Dendritic cell treated with granulocyte-macrophage colony-stimulating factor and Interleukin-4, amounts not matched to agents 40 ng/mL and 50 ng/mL, for 4 days (primary cell): ENCODE results near the gene PPM1L.

Experiments
- H3K27ac Mint-ChIP-seq: one replicate; pipeline ENCODE4 v1.8.0; 2022; ENCODE audit warnings: mild to moderate bottlenecking, mixed read lengths
- H3K27me3 Mint-ChIP-seq: one replicate; pipeline ENCODE4 v1.8.0; 2022; ENCODE audit warnings: mild to moderate bottlenecking, mixed read lengths
- H3K36me3 Mint-ChIP-seq: one replicate; pipeline ENCODE4 v1.8.0; 2022; ENCODE audit warnings: low read depth, mixed read lengths
- H3K4me1 Mint-ChIP-seq: one replicate; pipeline ENCODE4 v1.8.0; 2022; ENCODE audit warnings: low read depth, mixed read lengths
- H3K4me3 Mint-ChIP-seq: one replicate; pipeline ENCODE4 v1.8.0; 2022; ENCODE audit warnings: mild to moderate bottlenecking, moderate library complexity, mixed read lengths
- H3K9me3 Mint-ChIP-seq: one replicate; pipeline ENCODE4 v1.8.0; 2022; ENCODE audit warnings: mixed read lengths
- intact Hi-C: fragments of 100-400 bp; cut with micrococcal nuclease; formaldehyde crosslinking; loops from one replicate; pipeline ENCODE4 v1.15.0; 2022

The PPM1L gene

DNA sequence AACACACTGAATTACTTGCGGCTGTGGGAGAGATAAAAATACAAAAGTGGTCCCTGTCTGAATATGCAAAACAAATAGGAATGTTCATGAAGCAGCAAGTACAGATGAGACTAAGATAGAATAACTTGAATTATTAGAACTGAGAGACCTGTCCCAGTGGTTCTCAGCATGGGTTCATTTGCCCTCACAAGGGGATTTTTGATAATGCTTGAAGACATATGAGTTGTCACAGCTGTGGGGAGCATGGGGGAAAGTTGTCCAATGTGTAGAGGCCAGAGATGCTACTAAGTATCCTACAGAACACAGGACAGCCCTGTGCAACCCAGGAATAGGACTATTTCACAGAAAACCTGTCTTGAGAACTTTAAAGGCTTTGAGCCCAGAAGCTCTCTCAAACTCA lies 22.4 kb downstream of the PPM1L start:
- Mint-ChIP-seq H3K36me3 (no peaks in the 10 kb centered on the region), H3K27me3 (no peaks in the 10 kb centered on the region), H3K9me3 (no peaks in the 10 kb centered on the region), H3K4me1 (peaks cover 60% of the 10 kb centered on the region), H3K27ac (peak overlapping the region; percentile 80), H3K4me3 (no peak overlapping the region)
- intact Hi-C loops: no loop called here

DNA sequence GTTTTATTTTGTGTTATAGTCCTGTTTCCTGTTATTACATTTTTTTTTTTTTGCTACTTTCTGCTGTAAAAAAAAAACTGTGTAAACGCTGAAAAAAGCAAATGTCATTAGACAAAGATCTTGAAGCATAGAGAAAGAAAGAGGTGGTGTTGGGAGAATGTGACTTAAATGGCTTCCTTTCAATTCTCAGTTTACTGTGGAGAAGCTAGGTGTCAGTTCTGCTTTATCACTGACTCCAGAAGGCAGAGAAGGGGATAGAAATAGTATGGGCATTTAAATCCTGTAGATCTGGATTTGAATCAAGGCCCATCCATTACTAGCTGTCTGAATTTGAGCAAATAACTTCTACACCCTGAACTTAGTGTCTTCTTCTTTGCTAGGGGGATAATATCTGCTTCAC lies 23.0 kb downstream of the PPM1L start:
- peak overlapping the region; percentile 80 for H3K27ac Mint-ChIP-seq
- H3K4me1 Mint-ChIP-seq: peaks cover 55% of the 10 kb centered on the region
- no peaks in the 10 kb centered on the region for H3K36me3 Mint-ChIP-seq
- no peak overlapping the region for H3K4me3 Mint-ChIP-seq
- intact Hi-C loops: no loop called here
- no peaks in the 10 kb centered on the region for H3K27me3 Mint-ChIP-seq
- no peaks in the 10 kb centered on the region for H3K9me3 Mint-ChIP-seq

DNA sequence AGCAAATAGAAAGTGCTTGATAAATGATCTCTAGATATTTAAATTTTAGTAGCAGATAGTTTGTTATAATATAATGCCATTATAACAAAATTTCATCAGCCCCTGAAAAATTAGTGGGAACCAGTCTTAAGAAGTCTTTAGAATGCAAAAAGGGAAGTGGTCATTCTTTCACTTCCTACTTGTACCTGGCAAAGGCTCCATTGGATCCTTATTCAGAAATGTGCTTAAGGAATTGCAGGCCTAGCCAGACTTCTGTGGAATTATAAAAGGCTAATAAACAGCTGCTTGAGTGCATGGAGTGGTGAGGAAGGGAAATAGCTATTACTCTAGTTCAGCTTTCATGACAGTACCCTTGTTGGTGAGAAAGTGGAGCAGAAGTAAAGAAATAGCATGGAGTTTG lies 24.2 kb downstream of the PPM1L start:
- H3K4me1 Mint-ChIP-seq: peaks cover 53% of the 10 kb centered on the region
- no peaks in the 10 kb centered on the region for H3K9me3 Mint-ChIP-seq
- H3K27ac Mint-ChIP-seq: peak overlapping the region; percentile 80
- no peaks in the 10 kb centered on the region for H3K27me3 Mint-ChIP-seq
- intact Hi-C loops: no loop called here
- H3K36me3 Mint-ChIP-seq: no peaks in the 10 kb centered on the region
- H3K4me3 Mint-ChIP-seq: no peak overlapping the region

GRCh38 chr3:160781402-160781801 lies 25.4 kb downstream of the PPM1L start:
- Mint-ChIP-seq H3K27me3 (no peaks in the 10 kb centered on the region), H3K36me3 (peaks cover 7% of the 10 kb centered on the region), H3K27ac (peak overlapping the region; percentile 80), H3K4me3 (no peak overlapping the region), H3K9me3 (no peaks in the 10 kb centered on the region), H3K4me1 (peaks cover 51% of the 10 kb centered on the region)
- intact Hi-C loops: no loop called here

GRCh38 chr3:160781863-160782262 lies 25.8 kb downstream of the PPM1L start:
- peaks cover 10% of the 10 kb centered on the region for H3K36me3 Mint-ChIP-seq
- no peak overlapping the region for H3K4me3 Mint-ChIP-seq
- H3K4me1 Mint-ChIP-seq: peaks cover 51% of the 10 kb centered on the region
- intact Hi-C loops: no loop called here
- no peaks in the 10 kb centered on the region for H3K27me3 Mint-ChIP-seq
- peak overlapping the region; percentile 80 for H3K27ac Mint-ChIP-seq
- peaks cover 2% of the 10 kb centered on the region for H3K9me3 Mint-ChIP-seq

GRCh38 chr3:160784853-160785252 lies 28.8 kb downstream of the PPM1L start:
- intact Hi-C loops: no loop called here
- Mint-ChIP-seq H3K36me3 (peaks cover 24% of the 10 kb centered on the region), H3K27me3 (no peaks in the 10 kb centered on the region), H3K27ac (no peak overlapping the region), H3K9me3 (peaks cover 16% of the 10 kb centered on the region), H3K4me1 (peaks cover 28% of the 10 kb centered on the region), H3K4me3 (no peak overlapping the region)

GRCh38 chr3:160790726-160791125 lies 34.7 kb downstream of the PPM1L start:
- intact Hi-C loops: no loop called here
- peaks cover 23% of the 10 kb centered on the region for H3K36me3 Mint-ChIP-seq
- H3K9me3 Mint-ChIP-seq: peaks cover 16% of the 10 kb centered on the region
- H3K4me1 Mint-ChIP-seq: peaks cover 44% of the 10 kb centered on the region
- H3K27me3 Mint-ChIP-seq: no peaks in the 10 kb centered on the region
- no peak overlapping the region for H3K27ac Mint-ChIP-seq
- no peak overlapping the region for H3K4me3 Mint-ChIP-seq

- intact Hi-C loops: no loop called here
- Mint-ChIP-seq H3K4me3 (no peak overlapping the region), H3K27me3 (no peaks in the 10 kb centered on the region), H3K27ac (no peak overlapping the region), H3K9me3 (peaks cover 7% of the 10 kb centered on the region), H3K4me1 (peaks cover 60% of the 10 kb centered on the region), H3K36me3 (peaks cover 14% of the 10 kb centered on the region)
Measured at GRCh38 chr3:160792540-160792939, 36.5 kb downstream of the PPM1L start.

- intact Hi-C loops: no loop called here
- H3K4me3 Mint-ChIP-seq: no peak overlapping the region
- H3K4me1 Mint-ChIP-seq: peaks cover 65% of the 10 kb centered on the region
- H3K27me3 Mint-ChIP-seq: no peaks in the 10 kb centered on the region
- no peak overlapping the region for H3K27ac Mint-ChIP-seq
- no peaks in the 10 kb centered on the region for H3K9me3 Mint-ChIP-seq
- peaks cover 10% of the 10 kb centered on the region for H3K36me3 Mint-ChIP-seq
Measured at GRCh38 chr3:160793722-160794252, 37.8 kb downstream of the PPM1L start.

DNA sequence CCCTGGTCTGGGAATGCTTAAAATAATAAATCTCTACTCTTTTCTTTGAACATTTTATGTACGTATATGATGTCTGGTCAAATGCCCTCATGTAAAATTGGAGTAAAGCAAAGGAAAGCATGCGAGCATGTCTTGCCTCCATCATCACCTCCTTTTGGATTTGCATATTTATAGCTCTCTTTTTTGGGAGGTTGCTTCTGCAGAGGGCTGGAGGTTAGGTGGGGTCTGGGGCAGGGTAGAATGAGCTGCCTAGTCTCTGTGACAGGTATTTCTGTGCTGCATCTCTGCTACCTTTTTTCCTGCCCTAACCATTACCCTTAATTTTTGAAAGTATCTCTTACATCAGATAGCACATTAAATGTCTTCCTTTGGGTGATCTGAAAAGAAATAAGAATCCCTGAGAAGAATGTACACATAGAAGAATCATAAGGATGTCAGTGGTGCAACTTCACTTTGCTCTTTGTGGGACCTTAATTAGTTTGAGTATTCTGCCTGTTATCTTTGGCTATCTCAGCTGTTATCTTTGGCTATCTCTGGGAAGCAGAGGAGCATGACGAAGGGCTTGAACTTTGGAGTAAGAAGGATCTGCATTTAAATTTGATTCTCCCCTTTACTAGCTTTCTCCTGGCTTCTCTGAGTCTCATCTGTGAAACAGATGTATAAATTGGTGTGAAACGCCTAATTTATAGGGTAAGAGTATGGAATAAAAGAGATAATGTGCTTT lies 40.2 kb downstream of the PPM1L start:
- intact Hi-C loops: no loop called here
- H3K36me3 Mint-ChIP-seq: peaks cover 10% of the 10 kb centered on the region
- peaks cover 73% of the 10 kb centered on the region for H3K4me1 Mint-ChIP-seq

DNA sequence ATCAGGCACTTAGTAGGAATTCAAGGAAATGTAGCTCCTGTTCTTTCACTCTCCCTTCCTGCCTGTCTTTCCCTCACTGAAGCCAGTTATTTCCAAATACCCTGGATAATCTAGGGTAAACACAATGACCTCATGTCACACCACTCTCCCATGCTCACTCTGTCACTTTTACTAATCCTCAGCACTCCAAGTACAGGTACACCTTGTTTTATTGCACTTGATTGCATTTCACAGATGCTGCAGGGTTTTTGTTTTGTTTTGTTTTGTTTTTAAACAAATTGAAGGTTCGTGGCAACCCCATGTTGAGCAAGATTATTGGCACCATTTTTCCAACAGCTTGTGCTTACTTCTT lies 40.8 kb downstream of the PPM1L start:
- Mint-ChIP-seq H3K27me3 (no peaks in the 10 kb centered on the region), H3K27ac (no peak overlapping the region), H3K36me3 (peaks cover 10% of the 10 kb centered on the region), H3K4me3 (no peak overlapping the region), H3K9me3 (no peaks in the 10 kb centered on the region), H3K4me1 (peaks cover 69% of the 10 kb centered on the region)
- intact Hi-C loops: no loop called here

More for the DNA sequence above, 40.2 kb downstream of the PPM1L start:
- Mint-ChIP-seq H3K27ac (no peak overlapping the region), H3K4me3 (no peak overlapping the region), H3K27me3 (no peaks in the 10 kb centered on the region), H3K9me3 (no peaks in the 10 kb centered on the region)

DNA sequence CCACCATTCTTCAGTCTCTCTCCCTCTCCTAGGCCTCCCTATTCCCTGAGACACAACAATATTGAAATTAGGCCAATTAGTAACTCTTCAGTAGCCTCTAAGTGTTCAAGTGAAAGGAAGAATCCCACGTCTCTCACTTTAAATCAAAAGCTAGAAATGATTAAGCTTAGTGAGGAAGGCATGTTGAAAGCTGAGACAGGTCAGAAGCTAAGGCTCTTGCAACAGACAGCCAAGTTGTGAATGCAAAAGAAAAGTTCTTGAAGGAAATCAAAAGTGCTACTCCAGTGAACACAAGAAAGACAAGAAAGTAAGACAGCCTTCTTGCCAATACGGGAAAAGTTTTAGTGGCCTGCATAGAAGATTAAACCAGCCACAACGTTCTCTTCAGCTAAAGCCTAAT lies 41.3 kb downstream of the PPM1L start:
- H3K36me3 Mint-ChIP-seq: peaks cover 10% of the 10 kb centered on the region
- peaks cover 73% of the 10 kb centered on the region for H3K4me1 Mint-ChIP-seq
- H3K27ac Mint-ChIP-seq: no peak overlapping the region
- H3K9me3 Mint-ChIP-seq: no peaks in the 10 kb centered on the region
- no peaks in the 10 kb centered on the region for H3K27me3 Mint-ChIP-seq
- H3K4me3 Mint-ChIP-seq: no peak overlapping the region
- intact Hi-C loops: no loop called here

GRCh38 chr3:160801386-160802118 lies 45.5 kb downstream of the PPM1L start:
- H3K27me3 Mint-ChIP-seq: peaks cover under 1% of the 10 kb centered on the region
- peaks cover 18% of the 10 kb centered on the region for H3K36me3 Mint-ChIP-seq
- H3K9me3 Mint-ChIP-seq: no peaks in the 10 kb centered on the region
- intact Hi-C loops: loop anchor here (5.0 kb wide), 2 partner anchors 36 to 44 kb away; partner anchors contain the start of gene PPM1L
- peak overlapping the region; percentile 92 for H3K27ac Mint-ChIP-seq
- H3K4me1 Mint-ChIP-seq: peaks cover 65% of the 10 kb centered on the region
- peak overlapping the region; percentile 75 for H3K4me3 Mint-ChIP-seq

DNA sequence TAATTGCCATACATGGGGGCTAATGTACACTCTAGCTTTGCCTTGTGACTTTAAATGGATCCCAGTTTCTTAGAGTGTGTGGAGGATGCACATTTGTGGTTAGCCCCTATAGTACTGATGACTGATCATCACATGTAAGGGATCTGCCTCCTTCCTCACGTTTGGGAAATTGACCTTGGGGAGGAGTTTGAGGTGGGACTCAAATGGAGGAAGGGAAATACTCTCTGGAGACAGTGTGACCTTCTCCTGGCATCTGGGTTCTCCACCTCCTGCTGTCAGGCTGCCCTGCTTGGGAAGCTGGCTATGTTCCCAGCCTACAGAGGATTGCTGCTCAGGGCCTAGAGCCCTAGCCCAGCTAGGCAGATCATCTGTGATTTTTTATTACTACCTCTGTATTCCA lies 48.7 kb downstream of the PPM1L start:
- intact Hi-C loops: loop anchor here (5.0 kb wide), 2 partner anchors 33 to 47 kb away; partner anchors contain the start of gene PPM1L

More for the DNA sequence above, 48.7 kb downstream of the PPM1L start:
- Mint-ChIP-seq H3K9me3 (no peaks in the 10 kb centered on the region), H3K4me1 (peaks cover 68% of the 10 kb centered on the region), H3K36me3 (peaks cover 11% of the 10 kb centered on the region), H3K4me3 (no peak overlapping the region), H3K27ac (no peak overlapping the region), H3K27me3 (peaks cover 2% of the 10 kb centered on the region)
